Tibial nerve (tissue), 4 donors: ENCODE results near the gene RAB5B. TPM values are rescaled to one million over a fixed set of nuclear protein-coding genes. Genes with fewer than 3 reads are reported as not detected.
"Not testable (repeated sequence)": the region's sequence is repeated elsewhere in the genome, so short reads cannot be mapped to it uniquely, and the experiment has no call there.

Experiments used
- DNase-seq, 2 donors: peaks; one replicate each; pipeline ENCODE4 v3.0.0-alpha.2; 2019; ENCODE audit warnings: low spot score in 2 of 2
- H3K27ac ChIP-seq, 4 donors: fragments of 200-600 bp; sonication (generic) in 3 of 4; one replicate each; pipeline ENCODE4 v1.5.1; 2017 to 2019; ENCODE audit warnings: mild to moderate bottlenecking in 1 of 4
- H3K27me3 ChIP-seq, 2 donors: fragments of 200-600 bp; sonication (generic) in 1 of 2; one replicate each; pipeline versions ENCODE4 v1.5.1 to v1.6.0; 2017 to 2019
- H3K36me3 ChIP-seq, 3 donors: fragments of 200-600 bp; sonication (generic); one replicate each; pipeline ENCODE4 v1.5.1; 2018 to 2019
- H3K4me1 ChIP-seq, 4 donors: fragments of 200-600 bp; sonication (generic) in 3 of 4; one replicate each; pipeline ENCODE4 v1.5.1; 2017 to 2019
- H3K4me3 ChIP-seq, 4 donors: fragments of 200-600 bp; sonication (generic) in 3 of 4; one replicate each; pipeline ENCODE4 v1.5.1; 2017 to 2019; ENCODE audit warnings: mild to moderate bottlenecking in 1 of 4, moderate library complexity in 1 of 4
- H3K9me3 ChIP-seq, 4 donors: fragments of 200-600 bp; sonication (generic) in 3 of 4; one replicate each; pipeline ENCODE4 v1.5.1; 2017 to 2019
- CTCF ChIP-seq, 5 experiments: fragments of 200-600 bp in 3 of 5; fragments of 450-650 bp in 2 of 5; sonication (generic) in 3 of 5; IDR thresholded peaks; one replicate each; pipeline ENCODE4 v1.5.1; 2016 to 2019; ENCODE audit warnings: antibody characterized with exemption in 5 of 5, mild to moderate bottlenecking in 3 of 5, moderate library complexity in 2 of 5
- EP300 ChIP-seq, 2 donors: sonication (generic); formaldehyde crosslinking; IDR thresholded peaks; one replicate each; pipeline ENCODE4 v1.6.1; 2017; ENCODE audit warnings: antibody characterized with exemption in 2 of 2, mild to moderate bottlenecking in 1 of 2
- POLR2A ChIP-seq, 2 donors: fragments of 450-650 bp; IDR thresholded peaks; one replicate each; pipeline ENCODE4 v1.6.1; 2017; ENCODE audit warnings: antibody characterized with exemption in 2 of 2, mild to moderate bottlenecking in 2 of 2, moderate library complexity in 2 of 2
- WGBS, 2 donors: methylation state at CpG; one replicate each; pipeline ENCODE4 v1.1.5; 2018; 5-methylcytosine and 5-hydroxymethylcytosine counted together
- total RNA-seq, 4 donors: library from RNA; depleted of rRNA; stranded (reverse); fragments of >200 nt; gene quantifications; one replicate each; pipeline ENCODE4 v1.1.0, GENCODE V29; 2016

Gene RAB5B
- total RNA-seq, 4 donors from 2014 or later = 71.7 to 111 (median 83.0) TPM

DNA sequence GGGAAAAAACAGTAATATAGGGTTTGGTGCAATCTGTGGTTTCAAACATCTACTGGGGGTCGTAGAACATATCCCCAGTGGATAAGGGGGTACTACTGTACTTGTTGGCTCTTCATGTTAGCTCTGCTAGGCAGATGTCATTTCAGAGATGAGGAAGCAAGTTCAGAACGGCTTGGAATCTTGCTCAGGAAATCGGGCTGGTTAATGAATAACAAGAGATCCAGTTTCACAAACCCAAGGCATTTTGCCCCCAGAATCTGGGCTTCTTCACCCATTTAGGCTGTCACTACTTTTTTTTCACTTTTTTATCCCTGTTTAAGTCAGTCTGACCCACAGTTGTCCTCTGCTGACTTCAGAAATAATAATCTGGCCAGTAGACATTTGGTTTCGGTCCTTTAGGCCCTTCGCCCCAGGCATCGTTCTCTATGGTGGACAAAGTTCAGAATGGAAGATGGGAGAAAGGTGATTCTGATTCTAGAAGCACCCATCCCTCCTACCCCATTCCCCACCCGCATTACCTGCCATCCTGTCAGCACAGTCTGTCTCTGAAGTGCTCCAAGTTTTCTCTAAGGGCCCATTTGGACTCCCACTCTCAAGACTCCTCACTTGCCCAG, 27.7 kb downstream of the RAB5B start:
- no peak overlapping the region for H3K4me3 ChIP-seq
- 77 to 83% methylated on average over 7 of the region's 7 CpGs for WGBS, 2 donors
- peaks cover 0 to 57% (median 0%) of the 10 kb centered on the region in 3 donors for H3K36me3 ChIP-seq
- H3K9me3 ChIP-seq = no peaks in the 10 kb centered on the region
- H3K27ac ChIP-seq = no peak overlapping the region
- peaks cover 0 to 14% (median 6%) of the 10 kb centered on the region in 4 donors for H3K4me1 ChIP-seq
- no peak for TF ChIP-seq CTCF (IDR thresholded peaks at IDR 0.05)
- no peak for TF ChIP-seq EP300 (IDR thresholded peaks at IDR 0.05)
- TF ChIP-seq POLR2A (IDR thresholded peaks at IDR 0.05) = no peak
- no peak for DNase-seq
- H3K27me3 ChIP-seq = no peaks in the 10 kb centered on the region

GRCh38 chr12:56003376-56003775, 29.5 kb downstream of the RAB5B start:
- H3K27ac ChIP-seq, H3K4me3 ChIP-seq, H3K27me3 ChIP-seq, H3K9me3 ChIP-seq, DNase-seq: not testable (repeated sequence)
- Histone ChIP-seq H3K4me1 (peaks cover 0 to 15% (median 2%) of the 10 kb centered on the region in 4 donors), H3K36me3 (peaks cover 0 to 57% (median 0%) of the 10 kb centered on the region in 3 donors)
- 79 to 81% methylated on average over 5 of the region's 5 CpGs for WGBS, 2 donors

DNA sequence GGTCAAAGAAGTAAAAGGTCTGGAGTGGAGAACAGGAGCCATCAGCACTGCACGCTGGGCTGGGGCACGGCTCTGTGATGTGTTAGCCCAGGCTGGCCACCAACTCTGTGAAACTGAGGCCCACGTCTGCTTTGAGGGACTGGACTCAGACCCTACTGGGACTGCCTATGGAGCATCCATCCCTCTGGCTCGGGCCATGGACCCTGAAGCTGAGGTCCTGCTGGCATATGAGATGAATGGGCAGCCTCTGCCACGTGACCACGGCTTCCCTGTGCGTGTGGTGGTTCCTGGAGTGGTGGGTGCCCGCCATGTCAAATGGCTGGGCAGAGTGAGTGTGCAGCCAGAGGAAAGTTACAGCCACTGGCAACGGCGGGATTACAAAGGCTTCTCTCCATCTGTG, 30.3 kb downstream of the RAB5B start:
- H3K4me1 ChIP-seq = peaks cover 0 to 19% (median 2%) of the 10 kb centered on the region in 4 donors
- TF ChIP-seq CTCF (IDR thresholded peaks at IDR 0.05) (no peak), POLR2A (IDR thresholded peaks at IDR 0.05) (no peak), EP300 (IDR thresholded peaks at IDR 0.05) (no peak)
- H3K27ac ChIP-seq = no peak overlapping the region
- H3K9me3 ChIP-seq = no peaks in the 10 kb centered on the region
- no peak overlapping the region for H3K4me3 ChIP-seq
- no peak for DNase-seq
- H3K27me3 ChIP-seq = no peaks in the 10 kb centered on the region
- 86 to 91% methylated on average over 7 to 10 of the region's 10 CpGs for WGBS, 2 donors
- peaks cover 0 to 52% (median 0%) of the 10 kb centered on the region in 3 donors for H3K36me3 ChIP-seq

- peak overlapping the region; percentile 90 to 98 (median 96) for H3K27ac ChIP-seq
- H3K4me1 ChIP-seq = peaks cover 0 to 19% (median 2%) of the 10 kb centered on the region in 4 donors
- no peak for TF ChIP-seq EP300 (IDR thresholded peaks at IDR 0.05)
- TF ChIP-seq POLR2A (IDR thresholded peaks at IDR 0.05) = no peak
- no peak for TF ChIP-seq CTCF (IDR thresholded peaks at IDR 0.05)
- no peaks in the 10 kb centered on the region for H3K27me3 ChIP-seq
- H3K36me3 ChIP-seq = peaks cover 0 to 24% (median 0%) of the 10 kb centered on the region in 3 donors
- 1 to 3% methylated on average over 23 to 43 of the region's 44 CpGs for WGBS, 2 donors
- H3K9me3 ChIP-seq = no peaks in the 10 kb centered on the region
- peak; percentile 23 to 41 for DNase-seq
- H3K4me3 ChIP-seq = peak overlapping the region; percentile 95 to 97 (median 96)
Observed at GRCh38 chr12:56007564-56008559, 34.0 kb downstream of the RAB5B start.

- WGBS, 2 donors = 56 to 79% methylated on average over 2 of the region's 2 CpGs
- no peak for TF ChIP-seq POLR2A (IDR thresholded peaks at IDR 0.05)
- no peak for TF ChIP-seq CTCF (IDR thresholded peaks at IDR 0.05)
- TF ChIP-seq EP300 (IDR thresholded peaks at IDR 0.05) = no peak
- H3K27me3 ChIP-seq = no peaks in the 10 kb centered on the region
- peaks cover 0 to 12% (median 0%) of the 10 kb centered on the region in 3 donors for H3K36me3 ChIP-seq
- H3K9me3 ChIP-seq = no peaks in the 10 kb centered on the region
- DNase-seq = no peak
- no peak overlapping the region for H3K4me3 ChIP-seq
- H3K27ac ChIP-seq = no peak overlapping the region
- H3K4me1 ChIP-seq = peaks cover 0 to 19% (median 2%) of the 10 kb centered on the region in 4 donors
Observed at GRCh38 chr12:56010111-56010570, 36.3 kb downstream of the RAB5B start.
